Motor neuron (in vitro differentiated cells): ENCODE measurements around the gene PGS1. TPM values are rescaled to one million over a fixed set of nuclear protein-coding genes. Genes with fewer than 3 reads are reported as not detected.

ENCODE experiments used
- ATAC-seq, 8 experiments: fragments of 200-7000 bp; cut with Tn5 transposase; replicated peaks in 6 of 8; 2 replicates each; pipeline ENCODE4 v1.8.0; 2021; ENCODE audit warnings: mild to moderate bottlenecking in 8 of 8, moderate library complexity in 8 of 8
- H3K27ac ChIP-seq, 2 donors: fragments of 250-450 bp; sonication (Bioruptor Pico); 2 replicates each; pipeline ENCODE4 v1.9.0; 2021; ENCODE audit warnings: antibody characterized with exemption in 2 of 2, mild to moderate bottlenecking in 2 of 2, moderate library complexity in 1 of 2
- H3K4me1 ChIP-seq, 2 donors: fragments of 250-450 bp; sonication (Bioruptor Pico); replicated peaks in 1 of 2; 2 replicates each; pipeline ENCODE4 v1.6.1; 2021; ENCODE audit warnings: antibody characterized with exemption in 2 of 2, mild to moderate bottlenecking in 2 of 2, moderate library complexity in 1 of 2
- H3K4me3 ChIP-seq, 5 donors: fragments of 250-450 bp; sonication (Bioruptor Pico); 2 replicates each; pipeline ENCODE4 v1.9.0; 2021; ENCODE audit warnings: antibody characterized with exemption in 5 of 5, mild to moderate bottlenecking in 5 of 5, moderate library complexity in 4 of 5
- WGBS, 10 experiments: fragments of 450-650 bp; shearing (Covaris generic); methylation state at CpG; one replicate each; pipeline ENCODE4 v1.0.0; 2022; 5-methylcytosine and 5-hydroxymethylcytosine counted together
- in situ Hi-C, 9 experiments: fragments of 400-800 bp; cut with MboI; loops; one replicate each; pipeline ENCODE4 v1.15.0; 2021; ENCODE audit warnings: low sequenced_read_pairs in 9 of 9, low pct_unique_long_range_greater_than_20kb in 2 of 9; ENCODE audit not compliant: unreplicated experiment in 9 of 9
- total RNA-seq, 8 experiments: library from RNA; unstranded; fragments of 300-600 nt; gene quantifications; 2 replicates each; pipeline versions ENCODE4 v1.2.3 to v1.2.4, GENCODE V29; 2022

The PGS1 gene
- total RNA-seq, 8 experiments from 2014 or later, result 15.0 to 43.8 (median 22.0) TPM

DNA sequence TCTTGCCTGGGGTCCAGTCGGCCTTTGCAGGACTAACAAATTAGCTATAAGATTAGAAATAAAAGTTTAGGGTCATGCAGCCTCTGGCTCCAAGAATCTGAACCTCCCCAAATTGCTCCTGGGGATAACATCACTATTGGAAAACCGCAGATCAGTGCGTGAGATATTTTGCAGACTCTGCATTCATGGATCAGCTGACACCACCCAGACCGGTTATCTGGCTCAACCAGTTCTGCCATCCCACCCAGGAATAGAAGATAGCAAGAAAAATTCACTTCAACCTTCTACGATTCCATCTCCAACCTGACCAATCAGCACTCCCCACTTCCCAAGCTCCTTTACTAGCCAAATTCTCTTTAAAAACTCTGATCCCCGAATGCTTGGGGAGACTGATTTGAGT lies 4.3 kb upstream of the PGS1 start:
- H3K4me3 ChIP-seq, result no peak overlapping the region
- ATAC-seq, result no peak
- peaks cover 13 to 23% of the 10 kb centered on the region in 2 donors for H3K4me1 ChIP-seq
- WGBS, 10 experiments, result 54 to 100% (median 62%) methylated on average over 1 to 5 of the region's 6 CpGs; no CpG with 5 or more reads in 3 of the 10 experiments
- H3K27ac ChIP-seq, result no peak overlapping the region
- in situ Hi-C loops, result no loop called here

DNA sequence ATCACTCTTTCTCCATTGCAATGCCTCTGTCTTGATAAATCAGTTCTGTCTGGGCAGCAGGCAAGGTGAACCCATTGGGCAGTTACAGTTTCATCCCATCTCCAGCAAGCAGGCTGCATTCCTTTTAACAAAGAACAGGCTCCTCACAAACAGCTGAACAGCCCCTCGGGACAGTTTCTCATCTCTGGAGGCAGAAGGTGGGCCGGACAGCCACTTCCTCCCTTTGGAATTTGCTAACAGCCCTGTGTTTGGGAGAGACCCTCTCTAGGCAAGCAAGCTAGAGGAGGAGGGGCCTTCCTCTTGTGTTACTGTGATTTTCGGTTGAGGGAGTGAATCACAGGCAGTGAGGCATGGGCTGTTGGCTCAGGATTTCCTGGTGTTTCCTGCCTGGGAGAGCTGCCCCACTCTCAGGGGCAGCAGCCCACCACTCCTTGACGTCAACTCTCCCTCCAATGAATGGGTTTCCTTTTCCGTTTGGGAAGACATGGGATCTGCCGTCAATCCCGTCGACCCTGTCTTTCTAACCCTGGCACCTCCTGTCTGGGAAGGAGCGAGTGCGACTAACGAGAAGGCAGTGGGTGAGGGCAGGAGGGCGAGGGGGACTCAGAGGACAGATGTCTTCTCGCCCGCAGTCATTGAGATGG lies 3.7 kb upstream of the PGS1 start:
- Histone ChIP-seq H3K27ac (no peak overlapping the region), H3K4me3 (no peak overlapping the region), H3K4me1 (peaks cover 19 to 24% of the 10 kb centered on the region in 2 donors)
- in situ Hi-C loops, result no loop called here
- WGBS, 10 experiments, result 6 to 63% (median 26%) methylated on average over 2 to 11 of the region's 14 CpGs; no CpG with 5 or more reads in 5 of the 10 experiments
- no peak for ATAC-seq

DNA sequence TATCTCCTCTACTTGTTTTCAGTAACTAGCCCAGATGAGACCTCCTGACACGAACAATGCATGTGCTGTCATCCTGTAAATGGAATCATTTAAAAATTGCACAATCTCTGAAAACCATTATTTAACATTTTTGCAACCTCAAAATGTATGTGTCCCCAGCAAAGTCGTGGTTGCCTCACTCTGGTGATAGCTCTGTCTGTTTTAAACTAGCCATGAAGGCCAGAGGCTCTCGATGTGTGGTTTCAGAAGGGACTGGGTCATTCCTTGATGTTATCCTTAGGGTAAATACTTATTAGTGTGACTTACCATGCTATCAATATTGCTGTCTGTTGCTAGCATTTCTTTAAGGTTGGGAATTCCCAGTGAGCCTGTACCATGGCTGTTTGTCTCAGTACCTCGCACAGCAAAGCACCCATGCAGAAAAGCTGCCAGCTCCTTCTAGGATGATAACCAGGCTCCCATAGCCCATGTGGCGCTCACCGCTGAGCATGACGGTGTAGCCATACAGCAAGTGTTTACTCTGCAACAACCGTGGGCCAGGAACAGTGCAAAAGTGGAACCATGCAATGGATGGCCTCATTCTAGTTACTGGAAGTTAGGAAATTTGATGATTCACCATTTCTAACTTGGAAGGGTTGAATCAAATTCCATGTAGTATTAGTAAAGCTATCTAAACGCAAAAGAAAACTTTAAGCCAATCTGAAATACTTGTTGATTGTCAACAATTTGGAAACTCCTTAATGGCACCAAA lies 2.9 kb upstream of the PGS1 start:
- Histone ChIP-seq H3K27ac (no peak overlapping the region), H3K4me3 (no peak overlapping the region), H3K4me1 (peaks cover 20 to 21% of the 10 kb centered on the region in 2 donors)
- 6 to 100% (median 83%) methylated on average over 1 to 9 of the region's 9 CpGs for WGBS, 10 experiments
- in situ Hi-C loops, result no loop called here
- ATAC-seq, result peak in 2 of 8 experiments; percentile 38 to 51

DNA sequence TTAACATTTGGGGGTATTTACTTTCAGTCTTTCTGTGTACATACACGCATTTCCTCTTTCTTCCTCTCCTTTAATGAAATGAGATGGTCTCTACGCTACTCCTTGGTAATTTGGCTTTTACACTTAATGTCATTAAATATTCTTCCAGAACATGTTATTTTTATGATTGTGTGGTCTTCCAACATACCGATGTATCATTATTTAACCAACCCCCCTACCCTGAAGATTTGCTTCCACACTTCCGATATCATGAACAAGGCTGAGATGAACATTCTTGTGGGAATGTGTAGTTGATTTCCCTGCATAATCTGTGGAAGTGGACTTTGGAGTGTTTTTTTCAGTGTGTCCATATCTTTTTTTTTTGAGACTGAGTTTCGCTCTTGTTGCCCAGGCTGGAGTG lies 2.3 kb upstream of the PGS1 start:
- Histone ChIP-seq H3K4me1 (peaks cover 20 to 21% of the 10 kb centered on the region in 2 donors), H3K27ac (no peak overlapping the region), H3K4me3 (no peak overlapping the region)
- 13 to 100% (median 91%) methylated on average over 1 to 5 of the region's 5 CpGs for WGBS, 10 experiments
- in situ Hi-C loops, result no loop called here
- ATAC-seq, result no peak

DNA sequence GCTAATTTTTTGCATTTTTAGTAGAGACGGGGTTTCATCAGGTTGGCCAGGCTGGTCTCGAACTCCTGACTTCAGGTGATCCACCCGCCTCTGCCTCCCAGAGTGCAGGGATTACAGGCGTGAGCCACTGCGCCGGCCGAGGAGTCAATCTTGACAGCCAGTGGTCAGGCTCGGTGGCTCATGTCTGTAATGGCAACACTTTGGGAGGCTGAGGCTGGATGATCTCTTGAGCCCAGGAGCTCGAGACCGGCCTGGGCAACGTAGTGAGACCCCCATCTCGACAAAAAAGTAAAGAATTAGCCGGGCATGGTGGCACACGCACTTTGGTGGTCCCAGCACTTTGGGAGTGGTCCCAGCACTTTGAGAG lies 608 bp upstream of the PGS1 start:
- WGBS, 10 experiments, result 32 to 75% methylated on average over 5 to 6 of the region's 14 CpGs; no CpG with 5 or more reads in 8 of the 10 experiments
- Histone ChIP-seq H3K4me3 (peak overlapping the region; percentile 75 to 99 (median 94)), H3K4me1 (peaks cover 20 to 21% of the 10 kb centered on the region in 2 donors), H3K27ac (no peak overlapping the region)
- in situ Hi-C loops, result no loop called here
- no peak for ATAC-seq

DNA sequence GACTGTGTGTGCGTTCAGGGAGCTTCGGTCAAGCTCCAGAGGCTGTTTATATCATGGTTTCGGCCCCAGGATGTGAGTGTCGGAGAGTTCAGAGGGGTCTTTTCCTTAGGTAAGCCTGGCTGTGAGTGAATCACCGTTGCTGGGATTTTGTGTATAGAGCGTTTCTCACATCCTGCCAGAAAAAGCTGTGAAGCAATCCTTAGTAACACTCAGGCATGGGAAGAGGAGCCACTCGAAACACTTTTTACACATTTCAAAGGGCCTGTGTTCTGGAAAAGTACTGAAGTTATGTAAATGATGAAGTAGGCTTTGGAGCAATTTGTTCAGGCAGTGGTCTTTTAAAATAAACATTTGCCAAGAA lies 662 bp downstream of the PGS1 start:
- peak in 2 of 8 experiments; percentile 5 to 13 for ATAC-seq
- H3K4me1 ChIP-seq, result peaks cover 20 to 21% of the 10 kb centered on the region in 2 donors
- 0 to 21% (median 6%) methylated on average over 1 to 5 of the region's 7 CpGs for WGBS, 10 experiments
- H3K4me3 ChIP-seq, result peak overlapping the region; percentile 75 to 99 (median 94)
- peak overlapping the region; percentile 70 to 88 for H3K27ac ChIP-seq
- in situ Hi-C loops, result no loop called here

DNA sequence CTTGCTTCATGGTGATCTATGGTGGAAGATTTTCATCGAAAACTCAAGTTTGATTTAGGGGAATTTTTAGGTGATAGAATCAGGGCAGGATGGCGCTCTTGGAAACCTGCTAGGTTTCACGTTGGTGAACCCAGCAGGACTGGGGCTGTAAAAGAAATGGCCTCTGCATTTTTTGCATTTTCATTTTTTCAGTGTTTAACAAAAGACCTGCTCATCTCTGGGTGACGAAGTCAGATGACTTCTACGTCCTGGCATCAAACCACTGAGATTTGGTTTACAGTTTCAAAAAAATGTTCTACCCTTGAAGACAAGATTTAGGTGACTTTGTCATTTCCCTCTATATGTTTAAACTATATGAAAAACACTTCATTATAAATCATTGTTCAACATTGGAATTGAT lies 1.9 kb downstream of the PGS1 start:
- in situ Hi-C loops, result no loop called here
- peaks cover 12 to 16% of the 10 kb centered on the region in 2 donors for H3K4me1 ChIP-seq

DNA sequence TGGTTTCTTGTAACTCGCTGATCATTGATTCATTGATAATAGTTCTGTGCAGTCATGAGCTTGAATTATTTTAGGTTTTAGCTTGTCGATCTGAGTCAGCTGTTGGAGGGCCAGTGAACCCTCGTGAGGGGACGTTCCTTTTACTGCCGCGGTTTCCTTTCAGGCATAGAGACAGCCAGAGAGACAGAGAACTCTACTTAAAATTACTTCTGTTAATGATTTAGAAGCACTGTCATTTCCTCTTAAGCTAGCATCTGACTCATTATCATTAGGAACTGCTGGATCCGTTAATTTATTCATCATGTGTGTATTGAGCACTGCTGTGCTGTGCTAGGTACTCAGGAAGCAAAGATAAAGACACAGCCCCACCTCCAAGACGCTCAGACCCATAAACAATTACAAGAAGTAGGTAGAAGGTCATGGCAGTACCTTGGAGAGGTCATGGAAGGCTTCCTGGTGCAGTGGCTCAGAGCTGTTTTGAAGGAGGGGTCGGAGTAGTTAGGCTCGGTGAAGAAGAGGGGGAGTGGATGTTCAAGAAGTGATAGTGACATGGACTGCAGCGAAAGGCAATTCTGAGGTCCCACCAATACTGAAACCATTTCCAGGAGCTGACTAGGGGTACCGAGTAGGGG lies 3.3 kb downstream of the PGS1 start:
- Histone ChIP-seq H3K4me3 (no peak overlapping the region), H3K27ac (no peak overlapping the region), H3K4me1 (peaks cover 12 to 16% of the 10 kb centered on the region in 2 donors)
- ATAC-seq, result peak in 3 of 8 experiments; percentile 10 to 17 (median 10)
- in situ Hi-C loops, result no loop called here
- 14 to 94% (median 48%) methylated on average over 3 to 12 of the region's 12 CpGs; no CpG with 5 or more reads in 1 of the 10 experiments for WGBS, 10 experiments

More for the DNA sequence above, 1.9 kb downstream of the PGS1 start:
- 70 to 100% (median 88%) methylated on average over 2 to 5 of the region's 5 CpGs; no CpG with 5 or more reads in 1 of the 10 experiments for WGBS, 10 experiments
- Histone ChIP-seq H3K4me3 (no peak overlapping the region), H3K27ac (no peak overlapping the region)
- ATAC-seq, result no peak

DNA sequence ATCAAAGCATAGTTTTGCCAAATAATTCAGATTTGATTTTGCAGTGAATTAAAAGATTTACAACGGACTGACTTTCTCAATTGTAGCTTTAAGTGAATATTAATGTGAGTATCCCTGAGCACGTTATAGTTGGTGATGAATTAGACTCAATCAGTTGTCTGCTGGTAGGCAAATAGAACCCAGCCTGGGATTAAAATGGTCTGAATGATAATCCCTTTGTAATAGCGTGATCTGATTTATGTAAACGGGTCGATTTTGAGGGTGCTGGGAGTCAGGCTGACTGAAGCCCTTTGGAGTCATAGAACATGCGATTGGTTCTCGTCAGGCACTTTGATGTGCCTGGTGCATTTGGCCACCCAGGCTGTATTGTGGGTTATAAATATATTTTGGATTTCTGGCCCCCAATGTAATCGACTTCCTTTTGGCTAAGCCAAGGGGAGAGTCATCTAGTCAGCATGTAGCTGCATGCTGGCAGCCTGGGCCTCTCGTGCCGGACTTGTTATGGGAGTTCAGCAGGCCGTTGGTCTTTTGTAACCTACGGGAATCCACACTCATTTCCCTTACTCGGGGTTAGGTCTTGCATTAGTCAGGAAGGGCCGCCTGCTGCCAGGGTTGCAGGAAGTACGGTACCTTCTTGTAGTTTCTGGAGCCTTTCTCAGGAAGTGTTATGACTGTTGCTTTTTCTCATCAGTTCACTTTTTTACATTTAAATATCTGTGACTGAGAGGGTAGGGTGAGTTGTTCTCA lies 5.4 kb downstream of the PGS1 start:
- Histone ChIP-seq H3K4me1 (peaks cover 9 to 12% of the 10 kb centered on the region in 2 donors), H3K4me3 (no peak overlapping the region), H3K27ac (no peak overlapping the region)
- in situ Hi-C loops, result no loop called here
- 18 to 100% (median 67%) methylated on average over 1 to 15 of the region's 15 CpGs for WGBS, 10 experiments
- ATAC-seq, result peak in 2 of 8 experiments; percentile 66 to 73

DNA sequence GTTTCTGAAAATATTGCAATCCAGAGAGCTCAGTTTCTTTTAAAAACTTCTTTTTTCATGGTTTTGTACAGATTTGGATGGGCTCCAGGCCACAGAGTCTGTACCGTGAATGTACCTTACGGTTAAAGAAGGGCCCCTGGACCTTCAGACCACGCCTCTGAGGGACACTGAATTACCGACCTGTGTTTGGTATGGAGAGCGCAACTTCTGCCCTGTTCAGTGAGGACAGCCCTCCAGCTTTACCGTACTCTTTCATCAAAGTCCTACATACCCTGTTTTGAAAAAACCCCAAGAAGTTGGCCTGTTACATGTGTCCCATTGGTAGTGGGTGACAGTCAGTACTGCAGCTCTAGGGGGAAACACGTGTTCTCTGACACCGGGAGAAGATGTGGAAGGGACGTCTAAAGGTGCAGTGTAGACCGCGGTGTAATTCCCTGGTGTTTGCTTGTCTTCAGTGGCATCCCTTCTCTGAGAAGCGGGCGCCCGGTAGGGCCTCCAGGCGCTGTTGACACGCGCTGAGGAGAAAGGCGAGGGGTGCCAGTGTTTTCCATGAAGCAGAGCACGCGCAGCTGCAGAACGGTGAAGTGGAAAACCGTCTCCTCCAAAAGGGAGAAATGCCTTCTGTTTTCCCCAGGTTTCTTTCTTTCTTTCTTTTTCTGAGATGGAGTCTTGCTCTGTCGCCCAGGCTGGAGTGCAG lies 6.2 kb downstream of the PGS1 start:
- H3K4me1 ChIP-seq, result peaks cover 8 to 9% of the 10 kb centered on the region in 2 donors

DNA sequence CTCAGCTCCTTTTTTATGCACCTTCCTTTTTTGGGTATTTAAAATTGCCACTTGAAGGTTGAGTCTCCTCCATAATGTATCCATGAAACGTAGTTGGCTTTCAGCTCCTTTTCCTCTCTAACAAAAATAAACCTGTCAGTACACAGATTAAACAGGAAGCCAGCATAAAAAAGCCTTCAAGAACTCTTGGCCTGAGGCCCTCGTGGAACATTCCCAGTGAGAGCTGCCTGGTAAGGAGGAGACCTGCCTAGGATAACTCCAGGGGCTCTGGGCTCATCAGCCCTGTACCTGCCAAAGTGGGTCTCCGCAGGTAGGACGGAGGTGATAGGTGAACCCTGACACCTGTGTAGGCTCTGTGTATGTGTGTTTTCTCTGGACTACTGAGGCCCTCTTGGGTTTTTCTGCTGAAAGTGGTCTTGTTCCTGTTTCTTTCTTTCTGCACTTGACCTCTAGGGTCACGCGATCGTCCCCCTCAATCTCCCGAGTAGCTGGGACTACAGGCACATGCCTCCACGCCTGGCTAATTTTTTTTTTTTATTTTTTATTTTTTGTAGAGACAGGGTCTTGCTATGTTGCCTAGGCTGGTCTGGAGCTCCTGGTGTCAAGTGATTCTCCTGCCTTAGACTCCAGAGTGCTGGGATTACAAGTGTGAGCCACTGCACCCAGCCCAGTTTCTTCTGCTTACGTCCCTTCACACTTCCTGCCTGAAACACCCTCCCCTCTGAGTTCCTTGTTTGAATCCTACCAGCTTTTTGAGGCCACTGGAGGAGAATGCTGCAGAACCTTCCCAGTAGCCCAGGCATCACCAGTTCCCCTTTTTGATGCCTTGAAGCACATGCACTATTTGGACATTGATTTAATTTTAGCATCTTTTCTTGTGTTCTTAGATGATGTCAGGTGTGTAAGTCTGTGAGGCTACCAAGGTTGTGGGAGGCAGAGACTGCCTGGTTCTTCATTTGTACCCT lies 9.8 kb downstream of the PGS1 start:
- no peak for ATAC-seq
- in situ Hi-C loops, result no loop called here
- 83 to 100% (median 93%) methylated on average over 1 to 8 of the region's 10 CpGs; no CpG with 5 or more reads in 1 of the 10 experiments for WGBS, 10 experiments
- peaks cover 8 to 14% of the 10 kb centered on the region in 2 donors for H3K4me1 ChIP-seq
- no peak overlapping the region for H3K4me3 ChIP-seq
- H3K27ac ChIP-seq, result no peak overlapping the region

More for the DNA sequence above, 6.2 kb downstream of the PGS1 start:
- H3K4me3 ChIP-seq, result no peak overlapping the region
- H3K27ac ChIP-seq, result no peak overlapping the region
- no peak for ATAC-seq
- WGBS, 10 experiments, result 60 to 100% (median 97%) methylated on average over 1 to 9 of the region's 23 CpGs; no CpG with 5 or more reads in 3 of the 10 experiments
- in situ Hi-C loops, result no loop called here
